A549 (cell line): ENCODE measurements around the gene MRPL36.

Source experiments
- CBX2 ChIP-seq: fragments of 200-600 bp; sonication (generic); IDR thresholded peaks from 2 replicates; pipeline ENCODE4 v1.6.1; 2016; ENCODE audit warnings: low read depth, mild to moderate bottlenecking, borderline replicate concordance
- CBX8 ChIP-seq: fragments of 200-600 bp; sonication (generic); IDR thresholded peaks from 2 replicates; pipeline ENCODE4 v1.6.1; 2016
- CEBPB ChIP-seq, 2 experiments: fragments of >200 bp in 1 of 2; sonication (Bioruptor Twin) in 1 of 2; formaldehyde crosslinking in 1 of 2; IDR thresholded peaks; 2 replicates each; pipeline ENCODE4 v1.6.1; 2012 to 2016
- CHD4 ChIP-seq: fragments of 200-600 bp; sonication (generic); IDR thresholded peaks from 2 replicates; pipeline ENCODE4 v1.6.1; 2016; ENCODE audit warnings: antibody characterized with exemption, mild to moderate bottlenecking, borderline replicate concordance
- CTCF ChIP-seq: fragments of >200 bp; sonication (Bioruptor Twin); formaldehyde crosslinking; IDR thresholded peaks from 3 replicates; pipeline ENCODE4 v1.5.1; 2016
- ELK1 ChIP-seq: fragments of 150-350 bp; IDR thresholded peaks from 2 replicates; pipeline ENCODE4 v1.6.1; 2014; ENCODE audit warnings: low read depth, mild to moderate bottlenecking, low read length
- EP300 ChIP-seq, 2 experiments: fragments of >200 bp; sonication (Bioruptor Twin); formaldehyde crosslinking; IDR thresholded peaks; 2 replicates in 1 of 2; 3 replicates in 1 of 2; pipeline ENCODE4 v1.6.1; 2016 to 2017
- HEYL ChIP-seq: fragments of 250-450 bp; sonication (Bioruptor Pico); IDR thresholded peaks from 2 replicates; pipeline ENCODE4 v1.8.0; 2021; ENCODE audit warnings: mild to moderate bottlenecking, moderate library complexity
- MAZ ChIP-seq: fragments of 150-350 bp; IDR thresholded peaks from 2 replicates; pipeline ENCODE4 v1.6.1; 2014; ENCODE audit warnings: antibody characterized with exemption, low read depth, low read length, borderline replicate concordance
- MYC ChIP-seq: IDR thresholded peaks from 2 replicates; pipeline ENCODE4 v1.6.1; 2012; ENCODE audit warnings: mild to moderate bottlenecking, inconsistent platforms, low read length, improper control_type of control experiment, borderline replicate concordance
- POLR2A ChIP-seq: IDR thresholded peaks from 2 replicates; pipeline ENCODE4 v1.6.1; 2012; ENCODE audit warnings: mild to moderate bottlenecking, low read length
- RAD21 ChIP-seq, 2 experiments: fragments of >200 bp in 1 of 2; sonication (Bioruptor Twin) in 1 of 2; formaldehyde crosslinking in 1 of 2; IDR thresholded peaks in 1 of 2; conservative IDR thresholded peaks in 1 of 2; 2 replicates in 1 of 2; 3 replicates in 1 of 2; pipeline ENCODE4 v1.6.1; 2012 to 2018; ENCODE audit warnings: inconsistent platforms in 1 of 2
- REST ChIP-seq: fragments of 200-600 bp; sonication (generic); IDR thresholded peaks from 2 replicates; pipeline ENCODE4 v1.6.1; 2016; ENCODE audit warnings: antibody characterized with exemption, mild to moderate bottlenecking, moderate library complexity
- SMC3 ChIP-seq: fragments of >200 bp; sonication (Bioruptor Twin); formaldehyde crosslinking; IDR thresholded peaks from 3 replicates; pipeline ENCODE4 v1.6.1; 2018; ENCODE audit warnings: inconsistent platforms

GRCh38 chr5:1805736-1806135, 6.1 kb upstream of the MRPL36 start:
- no peak for TF ChIP-seq REST
- no peak for TF ChIP-seq CTCF
- no peak for TF ChIP-seq CHD4
- no peak for TF ChIP-seq EP300 (IDR thresholded peaks at IDR 0.05)
- TF ChIP-seq MYC, result no peak
- TF ChIP-seq RAD21 (conservative IDR thresholded peaks at IDR 0.05 in 1 of 2, IDR thresholded peaks at IDR 0.05 in 1 of 2), result no peak
- no peak for TF ChIP-seq SMC3
- TF ChIP-seq CBX8, result no peak
- TF ChIP-seq MAZ, result no peak
- no peak for TF ChIP-seq POLR2A
- no peak for TF ChIP-seq CBX2
- TF ChIP-seq HEYL (CRISPR knock-in tag), result no peak
- TF ChIP-seq CEBPB (IDR thresholded peaks at IDR 0.05), result no peak
- no peak for TF ChIP-seq ELK1
